Measurements from ENCODE around the gene PIGM.

Gene PIGM

DNA sequence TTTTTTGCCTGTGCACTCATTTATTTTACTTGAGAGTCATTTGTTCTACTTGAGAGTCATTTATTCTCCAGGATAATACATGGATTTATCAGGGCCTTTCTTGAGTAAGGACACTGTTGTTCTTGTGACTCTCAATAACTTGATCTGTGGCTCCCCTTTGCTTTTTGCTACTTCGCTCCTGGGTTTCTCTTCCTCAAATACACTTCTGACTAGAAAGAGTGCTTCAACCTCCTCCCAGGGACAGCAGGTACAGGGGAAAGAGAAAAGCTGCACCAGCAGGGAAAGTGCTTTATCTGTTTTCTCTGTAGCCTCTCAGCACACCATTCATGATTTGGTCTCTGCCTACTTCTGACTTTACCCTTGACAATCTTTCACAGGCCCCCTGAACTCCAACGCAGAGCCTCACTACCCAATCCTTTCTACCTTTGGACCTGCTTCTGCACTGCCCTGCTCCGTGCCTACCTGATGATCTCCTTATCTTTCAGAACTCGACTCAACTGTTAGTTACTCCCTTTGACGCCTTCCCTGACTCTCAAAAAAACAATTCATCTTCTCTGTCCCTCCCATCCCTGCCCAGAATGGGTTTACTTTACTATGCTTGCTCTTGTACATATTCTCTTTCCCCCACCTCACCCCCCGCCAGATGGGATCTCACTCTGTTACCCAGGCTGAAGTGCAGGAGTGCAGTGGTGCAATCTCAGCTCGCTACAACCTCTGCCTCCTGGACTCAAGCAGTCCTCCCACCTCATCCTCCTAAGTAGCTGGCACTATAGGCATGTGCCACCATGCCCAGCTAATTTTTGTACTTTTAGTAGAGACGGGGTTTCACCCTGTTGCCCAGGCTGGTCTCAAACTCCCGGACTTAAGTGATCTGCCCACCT lies 15.6 kb upstream of the PIGM start:
- no peak for TF ChIP-seq ZFX (IDR thresholded peaks at IDR 0.05)
- H3K27ac ChIP-seq = no peak overlapping the region

- TF ChIP-seq ZFX (IDR thresholded peaks at IDR 0.05) (no peak), CTCF (conservative IDR thresholded peaks at IDR 0.05) (peak; percentile 78)
- H3K27ac ChIP-seq = no peak overlapping the region
Observed at GRCh38 chr1:160046494-160047110, 14.8 kb upstream of the PIGM start.

DNA sequence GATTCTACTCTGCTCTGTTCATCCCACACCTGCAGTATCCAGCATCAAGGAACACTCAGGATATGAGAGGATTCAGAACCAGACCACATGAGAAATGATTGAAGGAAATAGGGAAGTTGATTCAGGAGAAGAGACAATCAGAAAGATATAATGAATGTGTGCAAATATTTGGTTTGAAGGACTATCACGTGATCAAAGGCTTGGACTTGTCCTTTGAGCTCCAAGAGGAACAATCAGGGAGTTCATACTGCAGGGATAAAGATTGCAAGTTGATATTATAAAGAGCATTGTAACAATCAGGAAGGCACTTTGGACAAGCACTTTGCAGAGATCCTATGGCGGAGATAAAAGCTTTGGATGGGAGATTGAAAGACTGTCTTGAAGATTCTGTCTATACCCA lies 13.9 kb upstream of the PIGM start:
- no peak overlapping the region for H3K27ac ChIP-seq
- TF ChIP-seq CTCF (conservative IDR thresholded peaks at IDR 0.05) (no peak), ZFX (IDR thresholded peaks at IDR 0.05) (no peak)

GRCh38 chr1:160043543-160043942 lies 11.8 kb upstream of the PIGM start:
- H3K27ac ChIP-seq = no peak overlapping the region
- no peak for TF ChIP-seq CTCF (conservative IDR thresholded peaks at IDR 0.05)
- no peak for TF ChIP-seq ZFX (IDR thresholded peaks at IDR 0.05)

DNA sequence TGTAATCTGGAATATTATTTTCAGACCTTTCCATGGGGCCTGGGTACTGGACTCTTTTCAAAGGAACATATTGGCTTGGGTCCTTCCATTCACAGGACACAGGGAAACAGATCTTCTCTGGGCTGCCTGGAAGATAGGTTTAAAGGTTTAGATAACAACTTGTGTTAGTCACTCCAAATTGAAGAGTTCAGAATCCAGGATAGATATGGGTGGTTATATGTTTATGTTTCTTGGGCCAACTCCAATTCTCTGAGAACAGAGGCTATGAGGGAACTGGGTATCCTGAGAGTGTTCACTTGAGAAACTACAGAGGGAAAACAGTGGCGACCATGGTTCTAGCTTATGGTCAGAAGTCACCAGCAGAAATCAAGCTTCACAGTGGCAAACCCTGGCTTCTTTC lies 8.7 kb upstream of the PIGM start:
- TF ChIP-seq ZFX (IDR thresholded peaks at IDR 0.05) (no peak), CTCF (conservative IDR thresholded peaks at IDR 0.05) (no peak)

GRCh38 chr1:160032165-160032820 lies 503 bp upstream of the PIGM start:
- H3K27ac ChIP-seq = peak overlapping the region; percentile 86
- no peak for TF ChIP-seq CTCF (conservative IDR thresholded peaks at IDR 0.05)
- no peak for TF ChIP-seq ZFX (IDR thresholded peaks at IDR 0.05)

More for the DNA sequence above, 8.7 kb upstream of the PIGM start:
- no peak overlapping the region for H3K27ac ChIP-seq

DNA sequence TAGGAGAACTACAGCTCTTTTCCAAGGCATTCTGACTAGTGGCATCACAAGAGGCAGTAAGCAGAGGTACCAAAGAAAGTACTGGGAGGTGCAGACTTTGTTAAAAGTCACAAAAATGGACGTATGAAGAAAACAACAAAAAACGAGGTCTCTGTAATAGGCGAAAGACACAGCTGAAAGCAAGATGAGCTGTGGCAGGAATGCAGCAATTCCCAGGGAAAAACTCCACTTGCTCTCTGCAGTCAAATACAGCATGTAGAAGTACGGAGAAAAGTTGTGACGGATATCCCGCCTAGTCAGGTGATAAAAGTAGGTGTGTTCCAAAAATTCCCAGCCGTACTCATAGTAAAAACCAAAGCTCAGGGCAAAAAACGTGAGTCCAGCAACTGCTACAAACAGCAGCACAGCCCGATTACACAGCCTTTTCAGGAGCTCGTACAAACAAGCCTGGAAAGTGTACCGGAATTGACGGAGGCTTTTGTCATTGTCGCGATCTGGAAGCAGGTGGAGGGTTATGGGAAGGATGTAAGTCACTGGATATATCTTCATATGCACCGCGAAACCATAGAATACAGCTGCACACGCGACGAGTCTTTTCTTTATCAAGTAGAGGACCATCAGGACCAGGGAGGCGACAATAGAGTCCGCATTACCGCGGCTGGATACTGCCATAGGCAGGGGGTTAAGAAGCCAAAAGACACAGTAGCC lies 979 bp downstream of the PIGM start:
- peak overlapping the region; percentile 86 for H3K27ac ChIP-seq
- TF ChIP-seq ZFX (IDR thresholded peaks at IDR 0.05) (no peak), CTCF (conservative IDR thresholded peaks at IDR 0.05) (no peak)

Data from C4-2B (cell line).